GM23338 (cell line): ENCODE data around the gene RESP18. TPM values are rescaled to one million over a fixed set of nuclear protein-coding genes. Genes with fewer than 3 reads are reported as not detected.
A peak's percentile ranks its signal among the peaks of the same experiment; 100 is the strongest.

Source experiments
- ATAC-seq: fragments of 200-7000 bp; cut with Tn5 transposase; 3 replicates; pipeline ENCODE4 v1.9.1; 2020
- DNase-seq: peaks from one replicate; pipeline ENCODE4 v3.0.0-alpha.2; 2015; ENCODE audit warnings: low spot score
- H2AFZ ChIP-seq: fragments of 200-600 bp; sonication (generic); 2 replicates; pipeline ENCODE4 v1.8.0; 2016; ENCODE audit warnings: antibody characterized with exemption, mild to moderate bottlenecking, moderate library complexity
- H3F3A ChIP-seq: fragments of 200-600 bp; sonication (generic); replicated peaks from 2 replicates; pipeline ENCODE4 v1.8.0; 2017; ENCODE audit warnings: antibody characterized with exemption, mixed run types, low read depth
- H3K27ac ChIP-seq: fragments of 200-600 bp; sonication (generic); 2 replicates; pipeline ENCODE4 v1.6.1; 2016; ENCODE audit warnings: low read depth
- H3K27me3 ChIP-seq: fragments of 200-600 bp; sonication (generic); 2 replicates; pipeline ENCODE4 v1.8.0; 2016; ENCODE audit warnings: mild to moderate bottlenecking, mixed run types, moderate library complexity; ENCODE audit not compliant: insufficient read depth
- H3K36me3 ChIP-seq: fragments of 200-600 bp; sonication (generic); 2 replicates; pipeline ENCODE4 v1.8.0; 2016; ENCODE audit warnings: mild to moderate bottlenecking; ENCODE audit not compliant: insufficient read depth
- H3K4me1 ChIP-seq: fragments of 200-600 bp; sonication (generic); 2 replicates; pipeline ENCODE4 v1.8.0; 2016; ENCODE audit warnings: mild to moderate bottlenecking, moderate library complexity; ENCODE audit not compliant: insufficient read depth
- H3K4me2 ChIP-seq: fragments of 200-600 bp; sonication (generic); 2 replicates; pipeline ENCODE4 v1.7.1; 2017; ENCODE audit warnings: mixed run types
- H3K4me3 ChIP-seq: fragments of 200-600 bp; sonication (generic); 2 replicates; pipeline ENCODE4 v1.6.1; 2016; ENCODE audit warnings: mixed run types
- H3K79me2 ChIP-seq: fragments of 200-600 bp; sonication (generic); replicated peaks from 2 replicates; pipeline ENCODE4 v1.8.0; 2017; ENCODE audit warnings: mild to moderate bottlenecking; ENCODE audit not compliant: insufficient read depth
- H3K9me2 ChIP-seq: fragments of 200-600 bp; sonication (generic); 2 replicates; pipeline ENCODE4 v1.8.0; 2017; ENCODE audit not compliant: insufficient read depth
- H4K20me1 ChIP-seq: fragments of 200-600 bp; sonication (generic); replicated peaks from 2 replicates; pipeline ENCODE4 v1.8.0; 2017; ENCODE audit warnings: mild to moderate bottlenecking; ENCODE audit not compliant: insufficient read depth
- H3K27ac Mint-ChIP-seq: 2 replicates; pipeline ENCODE4 v1.8.0; 2020; ENCODE audit warnings: inconsistent platforms, mild to moderate bottlenecking, moderate library complexity, mixed read lengths
- H3K27me3 Mint-ChIP-seq: 3 replicates; pipeline ENCODE4 v1.8.0; 2022; ENCODE audit warnings: low read depth, mild to moderate bottlenecking, moderate library complexity, mixed read lengths, inconsistent platforms; ENCODE audit not compliant: insufficient read depth, poor library complexity
- H3K36me3 Mint-ChIP-seq: 3 replicates; pipeline ENCODE4 v1.8.0; 2021; ENCODE audit warnings: low read depth, mild to moderate bottlenecking, inconsistent platforms, moderate library complexity, mixed read lengths
- H3K4me1 Mint-ChIP-seq: 3 replicates; pipeline ENCODE4 v1.8.0; 2020; ENCODE audit warnings: mild to moderate bottlenecking, inconsistent platforms, mixed read lengths
- H3K4me3 Mint-ChIP-seq: 3 replicates; pipeline ENCODE4 v1.8.0; 2021; ENCODE audit warnings: moderate library complexity, mild to moderate bottlenecking, inconsistent platforms, mixed read lengths
- H3K9me3 Mint-ChIP-seq: 3 replicates; pipeline ENCODE4 v1.8.0; 2020; ENCODE audit warnings: moderate library complexity, mild to moderate bottlenecking, inconsistent platforms, mixed read lengths
- CREB1 ChIP-seq: fragments of 250-450 bp; sonication (Bioruptor Pico); IDR thresholded peaks from 2 replicates; pipeline ENCODE4 v1.5.0; 2020; ENCODE audit warnings: low read depth, mild to moderate bottlenecking, moderate library complexity
- ETS1 ChIP-seq: IDR thresholded peaks from 2 replicates; pipeline ENCODE4 v1.6.1; 2016; ENCODE audit warnings: antibody characterized with exemption
- EZH2 ChIP-seq: fragments of 200-600 bp; sonication (generic); IDR thresholded peaks from one replicate; pipeline ENCODE4 v1.8.0; 2017; ENCODE audit warnings: antibody characterized with exemption, mild to moderate bottlenecking, low read depth; ENCODE audit not compliant: unreplicated experiment
- EZH2phosphoT487 ChIP-seq: fragments of 200-600 bp; sonication (generic); IDR thresholded peaks from one replicate; pipeline ENCODE4 v1.8.1; 2018; ENCODE audit warnings: antibody characterized with exemption; ENCODE audit not compliant: unreplicated experiment
- NANOG ChIP-seq: IDR thresholded peaks from 2 replicates; pipeline ENCODE4 v1.6.1; 2016; ENCODE audit warnings: antibody characterized with exemption, borderline replicate concordance
- POLR2AphosphoS5 ChIP-seq: IDR thresholded peaks from 2 replicates; pipeline ENCODE4 v1.6.1; 2016; ENCODE audit warnings: antibody characterized with exemption, low read depth
- STAT1 ChIP-seq: IDR thresholded peaks from one replicate; pipeline ENCODE4 v1.6.1; 2016; ENCODE audit warnings: antibody characterized with exemption; ENCODE audit not compliant: unreplicated experiment
- ZNF114 ChIP-seq: fragments of 250-450 bp; sonication (Bioruptor Pico); IDR thresholded peaks from 2 replicates; pipeline ENCODE4 v1.5.0; 2020; ENCODE audit warnings: mild to moderate bottlenecking, moderate library complexity
- ZNF331 ChIP-seq: fragments of 250-450 bp; sonication (Bioruptor Pico); IDR thresholded peaks from 2 replicates; pipeline ENCODE4 v1.5.0; 2020; ENCODE audit warnings: low read depth, mild to moderate bottlenecking, moderate library complexity
- polyA plus RNA-seq: library from polyadenylated mRNA; unstranded; fragments of >200 nt; fragmentation: Nextera tagmentation; extraction: Ambion mirVana; gene quantifications from 2 replicates; pipeline ENCODE4 v1.2.1, GENCODE V29; 2016
- total RNA-seq: library from RNA; depleted of rRNA; stranded (reverse); fragments of >200 nt; shearing (Covaris generic); gene quantifications from 2 replicates; pipeline ENCODE4 v1.2.3, GENCODE V29; 2014
- TF ChIP-seq, protein P1 (sequence below): fragments of 250-450 bp; sonication (Bioruptor Pico); IDR thresholded peaks from 2 replicates; pipeline ENCODE4 v1.5.0; 2020; ENCODE audit warnings: mild to moderate bottlenecking, moderate library complexity
- TF ChIP-seq, protein P2 (sequence below): IDR thresholded peaks from one replicate; pipeline ENCODE4 v1.6.1; 2018; ENCODE audit warnings: antibody characterized with exemption; ENCODE audit not compliant: unreplicated experiment

Gene RESP18
- total and polyA plus RNA-seq, 2 experiments from 2014 or later: not detected

- Histone ChIP-seq H3K9me2 (no peaks in the 10 kb centered on the region), H3K27me3 (peaks cover 19% of the 10 kb centered on the region), H3K79me2 (no peaks in the 10 kb centered on the region), H3F3A (peaks cover 5% of the 10 kb centered on the region; the same call in 1 of the 2 replicates), H2AFZ (peak overlapping the region; percentile 90), H3K4me2 (peak overlapping the region; percentile 92), H4K20me1 (no peaks in the 10 kb centered on the region), H3K4me1 (peaks cover 3% of the 10 kb centered on the region), H3K36me3 (no peaks in the 10 kb centered on the region), H3K4me3 (peak overlapping the region; percentile 90), H3K27ac (no peak overlapping the region)
- peaks cover 27% of the 10 kb centered on the region for H3K27me3 Mint-ChIP-seq
- no peak for ATAC-seq
- H3K4me1 Mint-ChIP-seq: 0 out of 3 replicates have a peak, but pooled peaks cover 3% of the 10 kb centered on the region
- H3K36me3 Mint-ChIP-seq: no peaks in the 10 kb centered on the region; the same call in 2 of the 3 replicates
- H3K27ac Mint-ChIP-seq: no peak overlapping the region
- peak overlapping the region; percentile 80 for H3K4me3 Mint-ChIP-seq
- DNase-seq: no peak
- TF ChIP-seq STAT1: no peak
- no peaks in the 10 kb centered on the region; the same call in 1 of the 3 replicates for H3K9me3 Mint-ChIP-seq
These were observed 38.8 kb downstream of the RESP18 start for GRCh38 chr2:219293736-219294231.

- Mint-ChIP-seq H3K27ac (no peak overlapping the region), H3K9me3 (no peaks in the 10 kb centered on the region; the same call in 1 of the 3 replicates), H3K4me3 (no peak overlapping the region), H3K36me3 (no peaks in the 10 kb centered on the region; the same call in 2 of the 3 replicates), H3K27me3 (peaks cover 27% of the 10 kb centered on the region), H3K4me1 (0 out of 3 replicates have a peak, but pooled peaks cover 3% of the 10 kb centered on the region)
- DNase-seq (no peak), ATAC-seq (no peak)
- H3K4me2 ChIP-seq: no peak overlapping the region
- H3F3A ChIP-seq: peaks cover 5% of the 10 kb centered on the region; the same call in 1 of the 2 replicates
- H3K79me2 ChIP-seq: no peaks in the 10 kb centered on the region
- no peaks in the 10 kb centered on the region for H3K36me3 ChIP-seq
- H3K27me3 ChIP-seq: peaks cover 19% of the 10 kb centered on the region
- no peak overlapping the region for H3K4me3 ChIP-seq
- H2AFZ ChIP-seq: no peak overlapping the region
- peaks cover 3% of the 10 kb centered on the region; the same call in 1 of the 2 replicates for H3K4me1 ChIP-seq
- no peaks in the 10 kb centered on the region for H3K9me2 ChIP-seq
- no peaks in the 10 kb centered on the region for H4K20me1 ChIP-seq
- H3K27ac ChIP-seq: no peak overlapping the region
- TF ChIP-seq, protein P1, sequence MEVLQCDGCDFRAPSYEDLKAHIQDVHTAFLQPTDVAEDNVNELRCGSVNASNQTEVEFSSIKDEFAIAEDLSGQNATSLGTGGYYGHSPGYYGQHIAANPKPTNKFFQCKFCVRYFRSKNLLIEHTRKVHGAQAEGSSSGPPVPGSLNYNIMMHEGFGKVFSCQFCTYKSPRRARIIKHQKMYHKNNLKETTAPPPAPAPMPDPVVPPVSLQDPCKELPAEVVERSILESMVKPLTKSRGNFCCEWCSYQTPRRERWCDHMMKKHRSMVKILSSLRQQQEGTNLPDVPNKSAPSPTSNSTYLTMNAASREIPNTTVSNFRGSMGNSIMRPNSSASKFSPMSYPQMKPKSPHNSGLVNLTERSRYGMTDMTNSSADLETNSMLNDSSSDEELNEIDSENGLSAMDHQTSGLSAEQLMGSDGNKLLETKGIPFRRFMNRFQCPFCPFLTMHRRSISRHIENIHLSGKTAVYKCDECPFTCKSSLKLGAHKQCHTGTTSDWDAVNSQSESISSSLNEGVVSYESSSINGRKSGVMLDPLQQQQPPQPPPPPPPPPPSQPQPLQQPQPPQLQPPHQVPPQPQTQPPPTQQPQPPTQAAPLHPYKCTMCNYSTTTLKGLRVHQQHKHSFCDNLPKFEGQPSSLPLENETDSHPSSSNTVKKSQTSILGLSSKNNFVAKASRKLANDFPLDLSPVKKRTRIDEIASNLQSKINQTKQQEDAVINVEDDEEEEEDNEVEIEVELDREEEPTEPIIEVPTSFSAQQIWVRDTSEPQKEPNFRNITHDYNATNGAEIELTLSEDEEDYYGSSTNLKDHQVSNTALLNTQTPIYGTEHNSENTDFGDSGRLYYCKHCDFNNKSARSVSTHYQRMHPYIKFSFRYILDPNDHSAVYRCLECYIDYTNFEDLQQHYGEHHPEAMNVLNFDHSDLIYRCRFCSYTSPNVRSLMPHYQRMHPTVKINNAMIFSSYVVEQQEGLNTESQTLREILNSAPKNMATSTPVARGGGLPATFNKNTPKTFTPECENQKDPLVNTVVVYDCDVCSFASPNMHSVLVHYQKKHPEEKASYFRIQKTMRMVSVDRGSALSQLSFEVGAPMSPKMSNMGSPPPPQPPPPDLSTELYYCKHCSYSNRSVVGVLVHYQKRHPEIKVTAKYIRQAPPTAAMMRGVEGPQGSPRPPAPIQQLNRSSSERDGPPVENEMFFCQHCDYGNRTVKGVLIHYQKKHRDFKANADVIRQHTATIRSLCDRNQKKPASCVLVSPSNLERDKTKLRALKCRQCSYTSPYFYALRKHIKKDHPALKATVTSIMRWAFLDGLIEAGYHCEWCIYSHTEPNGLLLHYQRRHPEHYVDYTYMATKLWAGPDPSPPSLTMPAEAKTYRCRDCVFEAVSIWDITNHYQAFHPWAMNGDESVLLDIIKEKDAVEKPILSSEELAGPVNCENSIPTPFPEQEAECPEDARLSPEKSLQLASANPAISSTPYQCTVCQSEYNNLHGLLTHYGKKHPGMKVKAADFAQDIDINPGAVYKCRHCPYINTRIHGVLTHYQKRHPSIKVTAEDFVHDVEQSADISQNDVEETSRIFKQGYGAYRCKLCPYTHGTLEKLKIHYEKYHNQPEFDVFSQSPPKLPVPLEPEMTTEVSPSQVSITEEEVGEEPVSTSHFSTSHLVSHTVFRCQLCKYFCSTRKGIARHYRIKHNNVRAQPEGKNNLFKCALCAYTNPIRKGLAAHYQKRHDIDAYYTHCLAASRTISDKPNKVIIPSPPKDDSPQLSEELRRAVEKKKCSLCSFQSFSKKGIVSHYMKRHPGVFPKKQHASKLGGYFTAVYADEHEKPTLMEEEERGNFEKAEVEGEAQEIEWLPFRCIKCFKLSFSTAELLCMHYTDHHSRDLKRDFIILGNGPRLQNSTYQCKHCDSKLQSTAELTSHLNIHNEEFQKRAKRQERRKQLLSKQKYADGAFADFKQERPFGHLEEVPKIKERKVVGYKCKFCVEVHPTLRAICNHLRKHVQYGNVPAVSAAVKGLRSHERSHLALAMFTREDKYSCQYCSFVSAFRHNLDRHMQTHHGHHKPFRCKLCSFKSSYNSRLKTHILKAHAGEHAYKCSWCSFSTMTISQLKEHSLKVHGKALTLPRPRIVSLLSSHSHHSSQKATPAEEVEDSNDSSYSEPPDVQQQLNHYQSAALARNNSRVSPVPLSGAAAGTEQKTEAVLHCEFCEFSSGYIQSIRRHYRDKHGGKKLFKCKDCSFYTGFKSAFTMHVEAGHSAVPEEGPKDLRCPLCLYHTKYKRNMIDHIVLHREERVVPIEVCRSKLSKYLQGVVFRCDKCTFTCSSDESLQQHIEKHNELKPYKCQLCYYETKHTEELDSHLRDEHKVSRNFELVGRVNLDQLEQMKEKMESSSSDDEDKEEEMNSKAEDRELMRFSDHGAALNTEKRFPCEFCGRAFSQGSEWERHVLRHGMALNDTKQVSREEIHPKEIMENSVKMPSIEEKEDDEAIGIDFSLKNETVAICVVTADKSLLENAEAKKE: no peak
- TF ChIP-seq CREB1 (no peak), EZH2phosphoT487 (no peak), EZH2 (no peak), STAT1 (no peak), ZNF331 (CRISPR knock-in tag) (no peak), ETS1 (no peak), POLR2AphosphoS5 (no peak), NANOG (no peak), ZNF114 (no peak)
- TF ChIP-seq, protein P2, sequence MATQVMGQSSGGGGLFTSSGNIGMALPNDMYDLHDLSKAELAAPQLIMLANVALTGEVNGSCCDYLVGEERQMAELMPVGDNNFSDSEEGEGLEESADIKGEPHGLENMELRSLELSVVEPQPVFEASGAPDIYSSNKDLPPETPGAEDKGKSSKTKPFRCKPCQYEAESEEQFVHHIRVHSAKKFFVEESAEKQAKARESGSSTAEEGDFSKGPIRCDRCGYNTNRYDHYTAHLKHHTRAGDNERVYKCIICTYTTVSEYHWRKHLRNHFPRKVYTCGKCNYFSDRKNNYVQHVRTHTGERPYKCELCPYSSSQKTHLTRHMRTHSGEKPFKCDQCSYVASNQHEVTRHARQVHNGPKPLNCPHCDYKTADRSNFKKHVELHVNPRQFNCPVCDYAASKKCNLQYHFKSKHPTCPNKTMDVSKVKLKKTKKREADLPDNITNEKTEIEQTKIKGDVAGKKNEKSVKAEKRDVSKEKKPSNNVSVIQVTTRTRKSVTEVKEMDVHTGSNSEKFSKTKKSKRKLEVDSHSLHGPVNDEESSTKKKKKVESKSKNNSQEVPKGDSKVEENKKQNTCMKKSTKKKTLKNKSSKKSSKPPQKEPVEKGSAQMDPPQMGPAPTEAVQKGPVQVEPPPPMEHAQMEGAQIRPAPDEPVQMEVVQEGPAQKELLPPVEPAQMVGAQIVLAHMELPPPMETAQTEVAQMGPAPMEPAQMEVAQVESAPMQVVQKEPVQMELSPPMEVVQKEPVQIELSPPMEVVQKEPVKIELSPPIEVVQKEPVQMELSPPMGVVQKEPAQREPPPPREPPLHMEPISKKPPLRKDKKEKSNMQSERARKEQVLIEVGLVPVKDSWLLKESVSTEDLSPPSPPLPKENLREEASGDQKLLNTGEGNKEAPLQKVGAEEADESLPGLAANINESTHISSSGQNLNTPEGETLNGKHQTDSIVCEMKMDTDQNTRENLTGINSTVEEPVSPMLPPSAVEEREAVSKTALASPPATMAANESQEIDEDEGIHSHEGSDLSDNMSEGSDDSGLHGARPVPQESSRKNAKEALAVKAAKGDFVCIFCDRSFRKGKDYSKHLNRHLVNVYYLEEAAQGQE: no peak
These were observed 39.9 kb downstream of the RESP18 start for GRCh38 chr2:219292616-219293015.
